Esophagus squamous epithelium (tissue), 4 donors: ENCODE data around the gene MED23.

Experiments used
- POLR2A ChIP-seq, 4 donors: fragments of 450-650 bp; IDR thresholded peaks; one replicate each; pipeline ENCODE4 v1.6.1; 2017; ENCODE audit warnings: antibody characterized with exemption in 4 of 4, mild to moderate bottlenecking in 4 of 4, moderate library complexity in 3 of 4
- TF ChIP-seq, protein P1 (sequence below), 6 experiments: fragments of 450-650 bp in 4 of 6; fragments of 200-600 bp in 2 of 6; sonication (generic) in 2 of 6; IDR thresholded peaks; one replicate each; pipeline ENCODE4 v1.5.1; 2016 to 2019; ENCODE audit warnings: antibody characterized with exemption in 6 of 6, mild to moderate bottlenecking in 4 of 6, moderate library complexity in 4 of 6

- TF ChIP-seq, protein P1, sequence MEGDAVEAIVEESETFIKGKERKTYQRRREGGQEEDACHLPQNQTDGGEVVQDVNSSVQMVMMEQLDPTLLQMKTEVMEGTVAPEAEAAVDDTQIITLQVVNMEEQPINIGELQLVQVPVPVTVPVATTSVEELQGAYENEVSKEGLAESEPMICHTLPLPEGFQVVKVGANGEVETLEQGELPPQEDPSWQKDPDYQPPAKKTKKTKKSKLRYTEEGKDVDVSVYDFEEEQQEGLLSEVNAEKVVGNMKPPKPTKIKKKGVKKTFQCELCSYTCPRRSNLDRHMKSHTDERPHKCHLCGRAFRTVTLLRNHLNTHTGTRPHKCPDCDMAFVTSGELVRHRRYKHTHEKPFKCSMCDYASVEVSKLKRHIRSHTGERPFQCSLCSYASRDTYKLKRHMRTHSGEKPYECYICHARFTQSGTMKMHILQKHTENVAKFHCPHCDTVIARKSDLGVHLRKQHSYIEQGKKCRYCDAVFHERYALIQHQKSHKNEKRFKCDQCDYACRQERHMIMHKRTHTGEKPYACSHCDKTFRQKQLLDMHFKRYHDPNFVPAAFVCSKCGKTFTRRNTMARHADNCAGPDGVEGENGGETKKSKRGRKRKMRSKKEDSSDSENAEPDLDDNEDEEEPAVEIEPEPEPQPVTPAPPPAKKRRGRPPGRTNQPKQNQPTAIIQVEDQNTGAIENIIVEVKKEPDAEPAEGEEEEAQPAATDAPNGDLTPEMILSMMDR (IDR thresholded peaks at IDR 0.05) = no peak
- TF ChIP-seq POLR2A (IDR thresholded peaks at IDR 0.05) = no peak
Observed at GRCh38 chr6:131673184-131673583, 45.1 kb upstream of the MED23 start.
